Frontal cortex (tissue), 4 donors: ENCODE measurements around the gene DUSP23. TPM values are rescaled to one million over a fixed set of nuclear protein-coding genes. Genes with fewer than 3 reads are reported as not detected.
A peak's percentile ranks its signal among the peaks of the same experiment; 100 is the strongest.

Experiments
- DNase-seq, 2 donors: peaks; one replicate each; pipeline ENCODE4 v3.0.0; 2012; ENCODE audit warnings: low spot score in 2 of 2
- FAIRE-seq: peaks from 2 replicates; lab custom pipeline; 2012; peaks lifted over from hg19 to GRCh38; lab: Jason Lieb, UNC
- total RNA-seq: library from RNA; depleted of rRNA; stranded (reverse); fragments of >200 nt; gene quantifications from one replicate; pipeline ENCODE4 v1.2.3, GENCODE V29; 2014
- donor health status: control.
- donor health status: control.
- donor health status: control.

The DUSP23 gene
- total RNA-seq, 1 donor from 2014 or later, result 22.8 TPM

GRCh38 chr1:159826441-159827101 lies 45.8 kb downstream of the DUSP23 start, which contains the start of gene SLAMF8:
TSS of gene SLAMF8 (plus strand) at chr1:159826873. CDS start at chr1:159826899, 26 bp downstream.
- DNase-seq (no peak), FAIRE-seq (no peak)

- DNase-seq (no peak), FAIRE-seq (no peak)
Measured at GRCh38 chr1:159827102-159827490, 46.3 kb downstream of the DUSP23 start.

- FAIRE-seq, result no peak
Measured at GRCh38 chr1:159827549-159827948, 46.8 kb downstream of the DUSP23 start.

GRCh38 chr1:159828176-159828575 lies 47.4 kb downstream of the DUSP23 start:
- FAIRE-seq, result no peak
- DNase-seq, result no peak

More at GRCh38 chr1:159827549-159827948, 46.8 kb downstream of the DUSP23 start:
- no peak for DNase-seq

GRCh38 chr1:159828581-159829272 lies 48.0 kb downstream of the DUSP23 start:
- DNase-seq (no peak), FAIRE-seq (no peak)

- peak in 1 of 2 donors; percentile 36 for DNase-seq
- FAIRE-seq, result no peak
Measured at GRCh38 chr1:159829273-159829634, 48.5 kb downstream of the DUSP23 start.

- no peak for FAIRE-seq
Measured at GRCh38 chr1:159829822-159830465, 49.2 kb downstream of the DUSP23 start.

GRCh38 chr1:159830722-159831121 lies 50.0 kb downstream of the DUSP23 start:
- DNase-seq (no peak), FAIRE-seq (no peak)

More at GRCh38 chr1:159829822-159830465, 49.2 kb downstream of the DUSP23 start:
- no peak for DNase-seq

GRCh38 chr1:159831412-159832141 lies 50.8 kb downstream of the DUSP23 start:
- no peak for FAIRE-seq
- DNase-seq, result no peak

Other genes starting within 250 kb of the DUSP23 start
- gene OR10J5, start 245.0 kb upstream of the DUSP23 start, total RNA-seq, result not detected
- gene APCS, start 193.1 kb upstream of the DUSP23 start, total RNA-seq, result not detected
- gene CRP, start 66.4 kb upstream of the DUSP23 start, total RNA-seq, result not detected
- not detected for gene FCRL6, start 21.4 kb downstream of the DUSP23 start, total RNA-seq
- gene SLAMF8, start 45.9 kb downstream of the DUSP23 start, total RNA-seq, result not detected
- gene VSIG8, start 81.7 kb downstream of the DUSP23 start, total RNA-seq, result not detected
- under 0.01 TPM for gene CFAP45, start 119.2 kb downstream of the DUSP23 start, total RNA-seq
- gene TAGLN2, start 144.5 kb downstream of the DUSP23 start, total RNA-seq, result 18.8 TPM
- gene IGSF9, start 164.7 kb downstream of the DUSP23 start, total RNA-seq, result 5.3 TPM
- not detected for gene SLAMF9, start 173.3 kb downstream of the DUSP23 start, total RNA-seq